ENCODE data around the gene RIT1.
A peak's percentile ranks its signal among the peaks of the same experiment; 100 is the strongest.

RIT1 gene

GRCh38 chr1:155890251-155890650 lies 20.9 kb downstream of the RIT1 start:
- no peak for DNase-seq (ENCODE audit: low read depth)

- DNase-seq (ENCODE audit: low read depth), result no peak
These were observed 21.6 kb downstream of the RIT1 start for GRCh38 chr1:155889566-155889965.

DNA sequence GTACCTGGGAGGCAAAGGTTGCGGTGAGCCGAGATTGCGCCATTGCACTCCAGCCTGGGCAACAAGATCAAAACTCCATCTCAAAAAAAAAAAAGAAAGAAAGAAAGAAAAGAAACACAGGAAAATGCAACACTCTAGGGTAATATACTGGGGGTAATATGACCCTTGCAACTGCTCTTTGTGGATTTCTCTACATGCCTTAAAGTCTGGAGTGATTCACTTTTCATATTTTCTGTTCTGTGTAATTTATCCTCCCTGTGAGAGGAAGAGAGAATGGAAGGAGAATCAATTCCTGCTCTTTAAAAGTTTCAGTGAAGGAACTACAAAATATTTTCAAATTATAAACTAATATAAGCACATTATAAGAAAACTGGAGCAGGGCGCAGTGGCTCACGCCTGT lies 22.7 kb downstream of the RIT1 start:
- DNase-seq (ENCODE audit: low read depth), result no peak

GRCh38 chr1:155884982-155885381 lies 26.2 kb downstream of the RIT1 start:
- no peak for DNase-seq (ENCODE audit: low read depth)

DNA sequence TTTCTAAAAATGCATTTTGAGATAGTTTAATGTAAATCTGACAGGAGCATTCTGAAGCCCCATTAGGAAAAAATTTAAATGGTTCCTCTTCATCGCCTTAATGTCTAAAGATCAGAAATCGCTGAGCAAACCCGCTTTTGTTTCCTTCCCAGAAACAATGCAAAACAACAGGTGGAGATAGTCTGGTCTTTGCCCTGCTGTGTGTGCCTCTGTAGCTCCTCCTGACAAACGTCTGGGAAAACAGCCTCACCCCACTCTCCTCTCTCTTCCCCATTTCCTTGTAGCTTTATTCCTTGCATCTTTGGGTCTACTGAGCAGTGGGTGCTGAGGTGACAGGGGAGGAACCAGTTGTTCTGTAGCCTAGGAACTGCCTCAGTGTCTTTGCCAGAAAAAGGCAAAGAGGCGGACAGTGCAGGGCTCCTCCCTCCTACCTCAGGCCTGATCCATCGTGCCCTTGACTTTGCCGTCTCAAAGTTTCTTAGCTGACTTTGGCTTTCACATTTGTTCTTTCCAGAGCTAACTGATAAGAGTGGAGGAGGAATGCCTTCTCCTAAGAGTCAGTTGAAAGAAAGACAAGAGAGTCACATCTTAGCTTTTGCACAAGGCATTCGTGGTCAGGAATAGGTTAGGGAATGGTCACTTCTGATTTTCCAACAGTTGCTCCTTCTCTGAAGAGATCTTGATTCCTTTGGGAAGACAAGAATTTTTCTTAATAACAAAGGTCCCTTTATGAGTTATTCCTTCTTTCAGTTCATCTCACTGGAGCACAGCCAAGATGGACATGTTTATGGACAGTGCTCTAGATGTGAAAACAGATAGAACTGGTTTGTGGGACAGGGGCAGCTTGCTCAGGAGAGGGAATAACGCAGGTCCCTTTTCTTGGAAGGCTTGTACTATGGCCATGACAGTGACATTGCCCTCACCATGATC lies 26.9 kb downstream of the RIT1 start:
- DNase-seq (ENCODE audit: low read depth), result no peak

- no peak for DNase-seq (ENCODE audit: low read depth)
These were observed 28.4 kb downstream of the RIT1 start for GRCh38 chr1:155882766-155883165.

- DNase-seq (ENCODE audit: low read depth), result no peak
These were observed 28.9 kb downstream of the RIT1 start for GRCh38 chr1:155882235-155882634.

DNA sequence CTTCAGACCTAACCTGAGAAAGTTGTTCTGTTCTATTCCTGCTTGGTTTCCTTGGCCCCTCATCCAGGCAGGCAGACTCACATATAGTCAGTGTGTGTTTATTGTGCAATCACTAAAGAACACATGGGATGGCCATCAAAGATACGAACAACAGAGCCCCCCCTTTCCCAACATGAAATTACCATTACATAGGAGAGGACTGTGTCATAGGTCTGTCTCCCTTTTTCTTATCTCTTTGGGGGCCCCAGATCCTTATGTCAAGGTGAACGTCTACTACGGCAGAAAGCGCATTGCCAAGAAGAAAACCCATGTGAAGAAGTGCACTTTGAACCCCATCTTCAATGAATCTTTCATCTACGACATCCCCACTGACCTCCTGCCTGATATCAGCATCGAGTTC lies 30.2 kb downstream of the RIT1 start:
- no peak for DNase-seq (ENCODE audit: low read depth)

DNA sequence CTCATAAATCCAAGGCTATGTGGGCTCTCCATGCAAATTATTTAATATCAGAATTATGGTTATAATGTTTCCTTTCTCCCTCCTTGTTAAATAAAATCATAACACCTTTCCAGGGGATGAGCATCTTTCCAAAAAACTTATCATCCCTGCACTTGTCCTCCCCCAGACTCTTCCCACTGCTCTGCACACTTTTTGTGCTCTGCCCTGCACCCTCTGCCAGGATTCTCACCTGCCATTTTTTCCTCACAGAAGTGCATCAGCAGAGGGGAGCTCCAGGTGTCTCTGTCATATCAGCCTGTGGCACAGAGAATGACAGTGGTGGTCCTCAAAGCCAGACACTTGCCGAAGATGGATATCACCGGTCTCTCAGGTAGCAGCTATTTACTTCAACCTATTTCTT lies 30.9 kb downstream of the RIT1 start:
- DNase-seq (ENCODE audit: low read depth), result no peak

DNA sequence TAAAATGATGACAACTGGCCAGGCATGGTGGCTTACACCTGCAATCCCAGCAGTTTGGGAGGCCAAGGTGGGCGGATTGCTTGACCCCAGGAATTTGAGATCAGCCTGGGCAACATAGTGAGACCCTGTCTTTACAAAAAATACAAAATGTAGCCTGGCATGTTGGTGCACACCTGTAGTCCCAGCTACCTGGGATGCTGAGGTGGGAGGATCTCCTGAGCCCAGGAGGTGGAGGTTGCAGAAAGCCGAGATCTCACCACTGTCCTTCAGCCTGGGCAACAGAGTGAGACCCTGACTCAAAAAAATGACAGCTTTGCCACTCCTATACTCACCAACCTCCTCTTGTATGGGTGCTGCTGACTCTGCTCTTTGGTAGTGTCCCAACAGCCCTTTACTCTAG lies 33.2 kb downstream of the RIT1 start:
- DNase-seq (ENCODE audit: low read depth), result no peak

GRCh38 chr1:155873860-155874259 lies 37.3 kb downstream of the RIT1 start:
- peak; percentile 35 for DNase-seq (ENCODE audit: low read depth)

- DNase-seq (ENCODE audit: low read depth), result no peak
These were observed 38.6 kb downstream of the RIT1 start for GRCh38 chr1:155872527-155872926.

DNA sequence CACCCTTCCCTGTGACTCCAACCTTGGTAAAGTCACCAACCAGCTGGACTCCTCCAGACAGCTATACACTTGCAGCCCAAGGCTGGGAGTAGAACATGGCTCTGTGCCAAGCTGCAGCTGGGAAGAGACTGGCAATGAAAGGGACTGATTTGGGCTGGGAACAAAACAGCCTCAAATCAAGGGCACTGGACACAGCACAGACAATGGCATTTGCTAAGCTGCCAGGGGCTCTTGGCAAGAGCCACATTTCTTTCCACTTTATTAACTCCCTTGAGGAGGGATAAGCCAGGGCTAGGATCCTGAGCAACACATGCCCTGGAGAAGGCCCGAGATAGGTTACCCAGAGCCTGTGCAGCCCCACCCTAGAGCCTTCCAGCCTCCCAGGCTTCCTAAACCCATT lies 39.8 kb downstream of the RIT1 start:
- no peak for DNase-seq (ENCODE audit: low read depth)

DNA sequence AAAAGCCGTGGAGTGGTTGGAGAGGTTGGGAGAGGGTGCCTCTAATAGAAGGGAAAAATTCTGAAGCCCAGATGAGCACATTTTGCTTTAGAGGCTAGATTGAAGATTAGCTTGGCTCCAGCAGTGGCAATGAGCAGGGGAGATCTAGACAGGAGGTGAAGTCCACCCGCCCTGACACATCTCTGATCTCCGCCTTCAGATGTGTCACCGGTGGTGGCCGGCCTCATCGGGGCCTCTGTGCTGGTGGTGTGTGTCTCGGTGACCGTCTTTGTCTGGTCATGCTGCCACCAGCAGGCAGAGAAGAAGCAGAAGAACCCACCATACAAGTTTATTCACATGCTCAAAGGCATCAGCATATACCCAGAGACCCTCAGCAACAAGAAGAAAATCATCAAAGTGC lies 43.4 kb downstream of the RIT1 start:
- DNase-seq (ENCODE audit: low read depth), result no peak

- no peak for DNase-seq (ENCODE audit: low read depth)
These were observed 46.8 kb downstream of the RIT1 start for GRCh38 chr1:155864393-155864792.

GRCh38 chr1:155861896-155862295 lies 49.3 kb downstream of the RIT1 start:
- no peak for DNase-seq (ENCODE audit: low read depth)

DNA sequence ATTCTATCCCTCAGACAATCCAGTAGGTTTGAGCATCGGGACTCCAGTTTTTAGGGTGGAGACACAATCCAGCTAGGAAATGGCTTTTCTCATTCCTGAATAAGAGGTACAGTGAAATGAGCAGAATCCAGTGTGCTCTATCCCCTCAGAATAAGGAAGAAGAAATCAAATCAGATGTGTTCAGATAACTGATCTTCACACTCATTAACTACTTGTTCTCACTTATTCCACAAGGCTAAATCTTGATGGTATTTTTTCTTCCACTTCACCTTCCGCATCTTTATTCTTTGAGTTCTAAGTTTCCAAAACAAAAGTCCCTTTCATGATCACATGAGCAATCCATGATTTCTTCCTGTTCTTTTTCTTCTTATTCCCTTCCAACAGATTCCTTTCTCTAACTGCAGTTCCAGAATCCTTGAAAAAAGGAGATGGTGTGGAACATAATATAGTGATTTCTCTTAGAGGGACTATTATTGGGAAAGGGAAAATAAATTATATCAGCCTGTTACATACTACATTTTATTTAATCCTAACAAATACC lies 50.1 kb downstream of the RIT1 start:
- no peak for DNase-seq (ENCODE audit: low read depth)

DNA sequence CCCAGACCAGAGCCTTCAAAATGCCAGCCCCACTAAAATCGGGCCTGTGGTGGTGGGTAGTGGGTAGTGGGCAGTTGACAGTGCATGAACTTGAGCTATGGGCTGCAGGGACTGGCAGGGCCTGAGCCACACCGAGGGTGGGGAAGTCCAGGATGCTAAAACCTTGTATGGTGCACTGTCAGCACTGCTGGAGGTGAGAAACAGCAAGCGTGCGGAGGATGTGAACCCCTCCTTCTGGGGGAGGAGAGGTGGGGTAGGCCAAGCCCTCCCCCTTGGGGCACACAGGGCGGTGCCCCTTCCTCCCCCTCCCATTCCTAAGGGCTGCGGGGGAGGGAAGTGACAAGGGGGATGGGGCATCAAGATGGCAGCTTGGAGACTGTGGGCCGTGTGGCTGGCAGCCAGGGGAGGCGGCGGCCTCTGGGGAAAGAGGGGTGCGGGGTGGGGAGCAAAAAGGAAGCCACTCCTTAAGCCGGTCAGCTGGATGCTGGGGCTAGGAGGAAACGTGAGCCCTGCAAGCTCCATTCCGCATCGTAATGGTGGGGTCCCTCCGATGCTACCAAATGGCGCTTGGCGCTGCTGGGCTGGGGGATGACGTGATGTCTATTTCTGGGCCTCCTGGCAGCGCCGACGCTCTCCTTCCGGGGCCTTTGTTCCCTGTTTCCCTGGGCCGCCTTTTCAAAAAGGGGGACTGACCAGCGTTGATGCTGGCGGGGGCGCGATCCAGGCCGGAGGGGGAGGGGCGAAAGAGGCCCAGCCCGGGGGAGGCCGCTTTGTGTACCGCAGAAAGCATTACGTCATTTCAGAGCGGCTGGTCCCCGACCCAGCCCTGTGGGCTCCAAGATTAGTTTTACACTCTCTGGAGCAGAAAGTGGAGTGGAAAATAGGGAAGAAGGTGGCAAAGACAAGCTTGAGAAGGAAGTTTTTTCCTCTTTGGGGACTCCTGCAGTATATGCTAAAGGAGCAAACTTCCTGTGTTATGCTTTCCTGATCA lies 51.0 kb downstream of the RIT1 start:
- DNase-seq (ENCODE audit: low read depth), result peak; percentile 64

DNA sequence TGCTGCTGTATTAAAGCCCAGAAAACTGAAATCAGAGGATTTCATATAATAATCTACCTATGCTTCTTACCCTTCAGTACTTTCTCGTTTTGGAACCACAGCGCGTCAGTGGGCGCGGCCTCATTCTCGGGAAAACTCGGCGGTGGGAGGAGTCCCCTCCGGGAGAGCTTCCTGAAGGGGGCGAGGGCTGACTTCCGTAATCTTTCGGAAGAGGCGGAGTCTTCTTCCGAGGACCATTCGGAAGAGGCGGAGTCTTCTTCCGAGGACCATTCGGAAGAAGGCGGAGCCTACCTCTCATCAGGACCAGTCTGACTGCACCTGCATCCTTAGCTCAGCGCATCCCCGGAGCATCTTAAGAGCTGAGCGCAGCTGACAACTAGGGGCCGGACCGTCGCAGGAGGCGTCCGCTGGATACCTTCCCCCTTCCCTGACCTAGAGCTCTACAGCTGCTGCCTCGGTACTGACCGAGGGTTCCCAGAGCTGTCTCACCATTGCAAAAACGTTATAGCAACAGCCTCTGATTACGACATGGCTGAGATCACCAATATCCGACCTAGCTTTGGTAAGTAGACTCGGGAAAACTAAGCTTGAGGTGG lies 51.8 kb downstream of the RIT1 start, which contains the start of gene SYT11:
Gene SYT11, plus strand, starts transcription at position 334 of the 596 bp plus-strand sequence. Its CDS starts 195 bp downstream, at position 529.
- peak; percentile 94 for DNase-seq (ENCODE audit: low read depth)

GRCh38 chr1:155858800-155859233 lies 52.3 kb downstream of the RIT1 start:
- peak; percentile 48 for DNase-seq (ENCODE audit: low read depth)

DNA sequence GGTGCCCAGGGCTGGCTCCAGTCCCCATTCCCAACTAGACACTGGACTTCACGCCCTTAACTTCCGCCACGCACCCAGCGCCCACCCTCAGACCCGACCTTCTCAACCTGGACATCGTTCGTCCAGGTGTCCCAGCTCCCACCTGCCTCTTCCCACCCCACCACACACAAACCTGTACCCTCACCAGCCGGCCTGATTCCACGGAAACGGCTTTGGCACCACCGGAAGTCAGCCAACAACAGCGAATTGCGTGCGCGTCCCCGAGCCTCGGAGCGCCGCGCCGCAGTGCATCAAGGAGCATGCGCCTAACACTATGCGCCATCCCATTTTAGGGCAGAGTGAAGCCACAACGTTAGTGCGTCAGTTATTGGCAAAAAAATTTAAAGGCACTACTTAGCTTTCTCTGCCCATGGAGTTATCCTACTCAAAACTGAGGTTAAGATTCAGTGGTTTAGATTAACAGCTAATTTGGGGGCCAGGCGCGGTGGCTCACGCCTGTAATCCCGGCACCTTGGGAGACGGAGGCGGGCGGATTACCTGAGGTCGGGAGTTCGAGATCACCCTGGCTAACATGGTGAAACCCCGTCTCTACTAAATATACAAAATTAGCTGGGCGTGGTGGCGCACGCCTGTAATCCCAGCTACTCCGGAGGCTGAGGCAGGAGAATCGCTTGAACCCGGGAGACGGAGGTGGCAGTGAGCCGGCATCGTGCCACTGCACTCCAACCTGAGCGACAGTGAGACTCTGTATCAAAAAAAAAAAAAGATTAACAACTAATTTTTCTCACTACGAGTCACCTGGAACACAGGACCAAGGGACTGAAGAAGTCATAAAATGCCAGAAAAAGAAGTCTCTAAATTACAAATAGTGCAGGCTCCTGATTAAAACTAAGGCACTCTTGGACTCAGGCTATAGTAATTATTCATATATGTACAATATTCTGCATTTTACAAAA lies 53.9 kb downstream of the RIT1 start, which contains the start of gene GON4L:
Gene GON4L, minus strand, starts transcription at position 240 of the 956 bp plus-strand sequence. CDS start 3,434 bp downstream, outside the sequence.
- peak; percentile 88 for DNase-seq (ENCODE audit: low read depth)
